GM23248 (cell line): Measurements from ENCODE around the gene FKBP5.

ENCODE experiments used
- EZH2 ChIP-seq: fragments of 200-600 bp; sonication (generic); IDR thresholded peaks from 2 replicates; pipeline ENCODE4 v1.6.1; 2018; ENCODE audit warnings: antibody characterized with exemption, mild to moderate bottlenecking; ENCODE audit not compliant: insufficient read depth, poor library complexity, severe bottlenecking
- EZH2phosphoT487 ChIP-seq: fragments of 200-600 bp; sonication (generic); IDR thresholded peaks from 2 replicates; pipeline ENCODE4 v1.6.1; 2018; ENCODE audit warnings: antibody characterized with exemption, moderate library complexity, mild to moderate bottlenecking, low read depth; ENCODE audit not compliant: insufficient read depth

GRCh38 chr6:35643162-35643535 is 45.6 kb downstream of the FKBP5 start:
- no peak for TF ChIP-seq EZH2phosphoT487
- TF ChIP-seq EZH2, result no peak
